Fibroblast of upper back skin (primary cell): ENCODE results near the gene SLC1A7.

Experiments
- DNase-seq: peaks from one replicate; pipeline ENCODE4 v3.0.0-alpha.2; 2013

Gene SLC1A7

GRCh38 chr1:53057127-53057526, 85.3 kb downstream of the SLC1A7 start:
- peak; percentile 28 for DNase-seq

- no peak for DNase-seq
These were observed 90.8 kb downstream of the SLC1A7 start for GRCh38 chr1:53051676-53052075.

DNA sequence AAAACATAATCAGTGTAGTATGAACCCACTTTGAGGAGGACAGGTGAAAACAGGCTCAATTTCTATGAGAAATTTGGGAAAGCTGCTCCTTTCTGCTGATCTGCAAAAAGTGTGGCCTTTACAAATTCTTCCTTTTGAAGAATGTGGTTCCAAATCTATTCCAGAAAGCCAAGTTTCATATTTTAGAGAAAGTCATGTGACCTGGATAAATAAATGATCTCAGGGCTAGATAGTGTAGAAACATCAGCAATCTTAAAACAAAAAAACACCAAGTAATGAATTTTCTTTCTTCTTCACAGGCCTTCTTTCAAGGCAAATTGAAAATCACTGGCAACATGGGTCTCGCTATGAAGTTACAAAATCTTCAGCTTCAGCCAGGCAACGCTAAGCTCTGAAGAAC, 92.1 kb downstream of the SLC1A7 start:
- DNase-seq, result no peak

DNA sequence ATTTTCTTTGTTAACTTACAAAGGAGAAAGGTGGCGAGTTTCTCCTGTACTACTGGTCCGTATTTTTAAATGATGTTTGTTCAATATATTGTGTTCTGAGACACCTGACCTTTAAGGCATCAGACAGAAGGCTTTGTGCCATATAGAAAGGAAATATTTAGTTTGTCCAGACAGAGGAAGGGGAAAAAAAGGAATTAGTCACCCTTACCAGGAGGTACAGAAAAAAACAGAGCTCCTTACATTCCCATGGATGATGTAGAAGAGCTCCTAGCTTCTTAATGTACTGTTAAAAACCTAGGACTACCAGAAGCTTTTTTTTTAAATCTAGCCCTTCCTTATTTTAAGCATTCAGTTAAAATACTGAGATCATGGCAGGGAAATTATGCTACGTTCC, 92.9 kb downstream of the SLC1A7 start:
- DNase-seq, result peak; percentile 30

GRCh38 chr1:53048960-53049573, 93.4 kb downstream of the SLC1A7 start:
- no peak for DNase-seq

GRCh38 chr1:53047737-53048736, 94.4 kb downstream of the SLC1A7 start:
- peak; percentile 78 for DNase-seq

DNA sequence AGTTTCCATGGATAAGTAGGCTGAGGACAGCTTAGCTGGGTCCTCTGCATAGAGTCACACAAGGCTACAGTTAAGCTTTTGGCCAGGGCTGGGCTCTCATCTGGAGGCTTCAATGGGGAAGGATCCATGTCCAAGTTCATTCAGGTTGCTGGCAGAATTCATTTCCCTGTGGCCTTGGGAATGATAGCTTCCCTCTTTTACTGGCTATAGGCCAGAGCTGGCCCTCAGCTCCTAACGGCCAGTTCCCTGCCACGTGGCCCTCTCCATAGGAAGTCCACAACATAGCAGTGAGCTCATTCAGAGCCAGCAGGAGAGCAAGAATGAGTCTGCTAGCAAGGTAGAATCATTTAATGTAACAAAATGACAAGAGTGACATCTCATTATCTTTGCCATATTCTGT, 95.5 kb downstream of the SLC1A7 start:
- DNase-seq, result peak; percentile 71

DNA sequence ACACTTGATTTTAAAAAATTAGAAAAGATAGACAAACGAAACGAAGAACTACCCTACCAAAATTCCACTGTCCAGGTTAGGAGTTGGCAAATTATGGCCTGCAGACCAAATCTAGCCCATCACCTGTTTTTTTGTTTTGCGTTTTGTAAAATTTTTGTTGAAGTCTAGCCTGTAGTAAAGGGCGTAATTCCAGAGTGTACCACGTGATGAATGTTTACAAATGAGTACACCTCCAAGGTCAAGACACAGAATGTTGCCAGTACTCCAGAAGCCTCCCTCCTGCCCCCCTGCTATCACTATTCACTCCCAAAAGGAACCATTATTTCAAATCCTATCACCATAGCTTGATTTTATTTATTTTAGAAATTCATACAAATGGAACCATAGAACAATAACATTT, 97.5 kb downstream of the SLC1A7 start:
- no peak for DNase-seq

GRCh38 chr1:53043271-53043670, 99.2 kb downstream of the SLC1A7 start:
- DNase-seq, result peak; percentile 95

DNA sequence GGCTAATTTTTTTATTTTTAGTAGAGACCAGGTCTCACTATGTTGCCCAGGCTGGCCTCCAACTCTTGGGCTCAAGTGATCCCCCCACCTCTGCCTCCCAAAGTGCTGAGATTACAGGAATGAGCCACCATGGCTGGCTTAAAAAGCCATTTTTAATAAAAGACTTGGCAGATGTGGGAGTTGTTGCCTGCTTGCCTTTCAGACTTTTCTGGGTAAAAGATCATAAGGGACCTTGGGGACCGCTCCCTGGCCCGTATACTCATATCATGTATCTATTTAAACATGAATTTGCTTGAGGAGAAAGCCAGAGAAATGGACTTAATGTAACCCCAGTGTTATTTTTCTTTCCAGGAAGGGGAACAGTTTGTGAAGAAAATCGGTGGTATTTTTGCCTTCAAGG, 103.9 kb downstream of the SLC1A7 start:
- no peak for DNase-seq
